ENCODE data around the gene MCF2L2.

MCF2L2 gene

GRCh38 chr3:183265834-183266417, 162.5 kb downstream of the MCF2L2 start:
- Histone ChIP-seq H3K4me3 (ENCODE audit: low read depth, low read length) (no peak overlapping the region), H3K9ac (no peak overlapping the region)

GRCh38 chr3:183265157-183265642, 163.2 kb downstream of the MCF2L2 start:
- Histone ChIP-seq H2AFZ (no peak overlapping the region), H3K4me1 (peaks cover 10% of the 10 kb centered on the region), H3K27ac (no peak overlapping the region), H3K4me3 (ENCODE audit: low read depth, low read length) (no peak overlapping the region), H3K79me2 (no peaks in the 10 kb centered on the region), H3K36me3 (ENCODE audit: control insufficient read depth, insufficient read depth, low read length) (no peaks in the 10 kb centered on the region), H3K27me3 (ENCODE audit: control insufficient read depth, insufficient read depth, low read length) (no peaks in the 10 kb centered on the region), H3K9ac (no peak overlapping the region), H3K4me2 (ENCODE audit: low read length) (no peak overlapping the region), H3K9me3 (ENCODE audit: control insufficient read depth, low read length) (no peaks in the 10 kb centered on the region)
- TF ChIP-seq CTCF (IDR thresholded peaks at IDR 0.05): no peak

More at GRCh38 chr3:183265834-183266417, 162.5 kb downstream of the MCF2L2 start:
- TF ChIP-seq CTCF (IDR thresholded peaks at IDR 0.05): no peak
- no peaks in the 10 kb centered on the region for H3K27me3 ChIP-seq (ENCODE audit: control insufficient read depth, insufficient read depth, low read length)
- peaks cover 10% of the 10 kb centered on the region for H3K4me1 ChIP-seq
- H3K4me2 ChIP-seq (ENCODE audit: low read length): no peak overlapping the region
- no peaks in the 10 kb centered on the region for H3K9me3 ChIP-seq (ENCODE audit: control insufficient read depth, low read length)
- H3K79me2 ChIP-seq: no peaks in the 10 kb centered on the region
- no peak overlapping the region for H2AFZ ChIP-seq
- H3K27ac ChIP-seq: no peak overlapping the region
- no peaks in the 10 kb centered on the region for H3K36me3 ChIP-seq (ENCODE audit: control insufficient read depth, insufficient read depth, low read length)

- H3K4me3 ChIP-seq (ENCODE audit: low read depth, low read length): no peak overlapping the region
- H3K9ac ChIP-seq: no peak overlapping the region
- H3K27ac ChIP-seq: no peak overlapping the region
- H3K27me3 ChIP-seq (ENCODE audit: control insufficient read depth, insufficient read depth, low read length): no peaks in the 10 kb centered on the region
- H3K4me1 ChIP-seq: peaks cover 10% of the 10 kb centered on the region
- H3K4me2 ChIP-seq (ENCODE audit: low read length): no peak overlapping the region
- H2AFZ ChIP-seq: no peak overlapping the region
- H3K36me3 ChIP-seq (ENCODE audit: control insufficient read depth, insufficient read depth, low read length): no peaks in the 10 kb centered on the region
- TF ChIP-seq CTCF (IDR thresholded peaks at IDR 0.05): no peak
- H3K9me3 ChIP-seq (ENCODE audit: control insufficient read depth, low read length): no peaks in the 10 kb centered on the region
- H3K79me2 ChIP-seq: no peaks in the 10 kb centered on the region
These were observed 164.2 kb downstream of the MCF2L2 start for GRCh38 chr3:183264268-183264667.

GRCh38 chr3:183262875-183263378, 165.5 kb downstream of the MCF2L2 start:
- Histone ChIP-seq H3K36me3 (ENCODE audit: control insufficient read depth, insufficient read depth, low read length) (no peaks in the 10 kb centered on the region), H3K4me3 (ENCODE audit: low read depth, low read length) (no peak overlapping the region), H3K27me3 (ENCODE audit: control insufficient read depth, insufficient read depth, low read length) (no peaks in the 10 kb centered on the region), H3K4me2 (ENCODE audit: low read length) (no peak overlapping the region), H3K27ac (no peak overlapping the region), H3K4me1 (peaks cover 10% of the 10 kb centered on the region), H3K9ac (no peak overlapping the region), H2AFZ (no peak overlapping the region), H3K9me3 (ENCODE audit: control insufficient read depth, low read length) (no peaks in the 10 kb centered on the region), H3K79me2 (no peaks in the 10 kb centered on the region)
- no peak for TF ChIP-seq CTCF (IDR thresholded peaks at IDR 0.05)
